Measurements from ENCODE around the gene ZNF33B.

Gene ZNF33B

GRCh38 chr10:42637648-42638054 is 719 bp downstream of the ZNF33B start:
- peak overlapping the region; percentile 92 for H3K4me3 Mint-ChIP-seq
- H3K27me3 Mint-ChIP-seq: no peaks in the 10 kb centered on the region
- H3K9me3 Mint-ChIP-seq: no peaks in the 10 kb centered on the region
- H3K4me1 Mint-ChIP-seq (ENCODE audit: low read depth): peaks cover 40% of the 10 kb centered on the region
- peak overlapping the region; percentile 98 for H3K27ac Mint-ChIP-seq
- no peak for DNase-seq
- peaks cover 47% of the 10 kb centered on the region for H3K36me3 Mint-ChIP-seq (ENCODE audit: low read depth)

- Mint-ChIP-seq H3K9me3 (no peaks in the 10 kb centered on the region), H3K27me3 (no peaks in the 10 kb centered on the region), H3K4me1 (ENCODE audit: low read depth) (peaks cover 42% of the 10 kb centered on the region), H3K36me3 (ENCODE audit: low read depth) (peaks cover 52% of the 10 kb centered on the region), H3K4me3 (peak overlapping the region; percentile 92), H3K27ac (peak overlapping the region; percentile 98)
- no peak for DNase-seq
Measured at GRCh38 chr10:42637142-42637541, 1.2 kb downstream of the ZNF33B start.

GRCh38 chr10:42635098-42635497 is 3.3 kb downstream of the ZNF33B start:
- Mint-ChIP-seq H3K4me1 (ENCODE audit: low read depth) (peaks cover 56% of the 10 kb centered on the region), H3K9me3 (no peaks in the 10 kb centered on the region), H3K27me3 (no peaks in the 10 kb centered on the region), H3K36me3 (ENCODE audit: low read depth) (peaks cover 71% of the 10 kb centered on the region), H3K27ac (no peak overlapping the region), H3K4me3 (no peak overlapping the region)
- no peak for DNase-seq

- Mint-ChIP-seq H3K4me1 (ENCODE audit: low read depth) (peaks cover 57% of the 10 kb centered on the region), H3K27me3 (no peaks in the 10 kb centered on the region), H3K36me3 (ENCODE audit: low read depth) (peaks cover 87% of the 10 kb centered on the region), H3K9me3 (no peaks in the 10 kb centered on the region), H3K27ac (no peak overlapping the region), H3K4me3 (no peak overlapping the region)
- no peak for DNase-seq
Measured at GRCh38 chr10:42632564-42632963, 5.8 kb downstream of the ZNF33B start.

GRCh38 chr10:42630537-42631134 is 7.7 kb downstream of the ZNF33B start:
- peaks cover 43% of the 10 kb centered on the region for H3K4me1 Mint-ChIP-seq (ENCODE audit: low read depth)
- no peak overlapping the region for H3K4me3 Mint-ChIP-seq
- no peaks in the 10 kb centered on the region for H3K27me3 Mint-ChIP-seq
- no peaks in the 10 kb centered on the region for H3K9me3 Mint-ChIP-seq
- DNase-seq: no peak
- peaks cover 91% of the 10 kb centered on the region for H3K36me3 Mint-ChIP-seq (ENCODE audit: low read depth)
- H3K27ac Mint-ChIP-seq: peak overlapping the region; percentile 42

- peaks cover 10% of the 10 kb centered on the region for H3K9me3 Mint-ChIP-seq
- no peak for DNase-seq
- H3K4me1 Mint-ChIP-seq (ENCODE audit: low read depth): peaks cover 25% of the 10 kb centered on the region
- H3K36me3 Mint-ChIP-seq (ENCODE audit: low read depth): peaks cover 93% of the 10 kb centered on the region
- H3K27ac Mint-ChIP-seq: peak overlapping the region; percentile 65
- H3K27me3 Mint-ChIP-seq: no peaks in the 10 kb centered on the region
- no peak overlapping the region for H3K4me3 Mint-ChIP-seq
Measured at GRCh38 chr10:42623929-42624328, 14.4 kb downstream of the ZNF33B start.

GRCh38 chr10:42618424-42618823 is 19.9 kb downstream of the ZNF33B start:
- peaks cover 30% of the 10 kb centered on the region for H3K4me1 Mint-ChIP-seq (ENCODE audit: low read depth)
- H3K9me3 Mint-ChIP-seq: peaks cover 11% of the 10 kb centered on the region
- no peak overlapping the region for H3K4me3 Mint-ChIP-seq
- H3K27ac Mint-ChIP-seq: no peak overlapping the region
- H3K36me3 Mint-ChIP-seq (ENCODE audit: low read depth): peaks cover 86% of the 10 kb centered on the region
- no peak for DNase-seq
- H3K27me3 Mint-ChIP-seq: no peaks in the 10 kb centered on the region

GRCh38 chr10:42615419-42615818 is 23.0 kb downstream of the ZNF33B start:
- no peak for DNase-seq
- Mint-ChIP-seq H3K9me3 (peaks cover 8% of the 10 kb centered on the region), H3K4me1 (ENCODE audit: low read depth) (peaks cover 21% of the 10 kb centered on the region), H3K4me3 (no peak overlapping the region), H3K27ac (no peak overlapping the region), H3K27me3 (no peaks in the 10 kb centered on the region), H3K36me3 (ENCODE audit: low read depth) (peaks cover 88% of the 10 kb centered on the region)

- no peaks in the 10 kb centered on the region for H3K27me3 Mint-ChIP-seq
- no peak overlapping the region for H3K27ac Mint-ChIP-seq
- H3K4me1 Mint-ChIP-seq (ENCODE audit: low read depth): peaks cover 12% of the 10 kb centered on the region
- peaks cover 98% of the 10 kb centered on the region for H3K36me3 Mint-ChIP-seq (ENCODE audit: low read depth)
- H3K9me3 Mint-ChIP-seq: peaks cover 25% of the 10 kb centered on the region
- no peak overlapping the region for H3K4me3 Mint-ChIP-seq
- DNase-seq: no peak
Measured at GRCh38 chr10:42609872-42610271, 28.5 kb downstream of the ZNF33B start.

- H3K27ac Mint-ChIP-seq: no peak overlapping the region
- no peaks in the 10 kb centered on the region for H3K27me3 Mint-ChIP-seq
- peaks cover 90% of the 10 kb centered on the region for H3K36me3 Mint-ChIP-seq (ENCODE audit: low read depth)
- no peak for DNase-seq
- H3K4me1 Mint-ChIP-seq (ENCODE audit: low read depth): no peaks in the 10 kb centered on the region
- H3K4me3 Mint-ChIP-seq: no peak overlapping the region
- peaks cover 68% of the 10 kb centered on the region for H3K9me3 Mint-ChIP-seq
Measured at GRCh38 chr10:42598249-42598873, 40.0 kb downstream of the ZNF33B start.

GRCh38 chr10:42596196-42596595 is 42.2 kb downstream of the ZNF33B start:
- no peaks in the 10 kb centered on the region for H3K27me3 Mint-ChIP-seq
- no peak overlapping the region for H3K4me3 Mint-ChIP-seq
- H3K4me1 Mint-ChIP-seq (ENCODE audit: low read depth): no peaks in the 10 kb centered on the region
- H3K27ac Mint-ChIP-seq: no peak overlapping the region
- no peak for DNase-seq
- peaks cover 91% of the 10 kb centered on the region for H3K36me3 Mint-ChIP-seq (ENCODE audit: low read depth)
- H3K9me3 Mint-ChIP-seq: peaks cover 74% of the 10 kb centered on the region

GRCh38 chr10:42594246-42594650 is 44.1 kb downstream of the ZNF33B start:
- no peak overlapping the region for H3K4me3 Mint-ChIP-seq
- H3K4me1 Mint-ChIP-seq (ENCODE audit: low read depth): no peaks in the 10 kb centered on the region
- no peaks in the 10 kb centered on the region for H3K27me3 Mint-ChIP-seq
- peaks cover 78% of the 10 kb centered on the region for H3K9me3 Mint-ChIP-seq
- H3K27ac Mint-ChIP-seq: no peak overlapping the region
- H3K36me3 Mint-ChIP-seq (ENCODE audit: low read depth): peaks cover 92% of the 10 kb centered on the region
- no peak for DNase-seq

- no peak overlapping the region for H3K4me3 Mint-ChIP-seq
- no peak for DNase-seq
- H3K4me1 Mint-ChIP-seq (ENCODE audit: low read depth): no peaks in the 10 kb centered on the region
- H3K9me3 Mint-ChIP-seq: peaks cover 79% of the 10 kb centered on the region
- no peak overlapping the region for H3K27ac Mint-ChIP-seq
- peaks cover 92% of the 10 kb centered on the region for H3K36me3 Mint-ChIP-seq (ENCODE audit: low read depth)
- no peaks in the 10 kb centered on the region for H3K27me3 Mint-ChIP-seq
Measured at GRCh38 chr10:42593284-42593683, 45.1 kb downstream of the ZNF33B start.

- no peak for DNase-seq
- no peak overlapping the region for H3K4me3 Mint-ChIP-seq
- no peaks in the 10 kb centered on the region for H3K4me1 Mint-ChIP-seq (ENCODE audit: low read depth)
- H3K27me3 Mint-ChIP-seq: no peaks in the 10 kb centered on the region
- no peak overlapping the region for H3K27ac Mint-ChIP-seq
- H3K36me3 Mint-ChIP-seq (ENCODE audit: low read depth): peaks cover 65% of the 10 kb centered on the region
- peaks cover 46% of the 10 kb centered on the region for H3K9me3 Mint-ChIP-seq
Measured at GRCh38 chr10:42583828-42584227, 54.5 kb downstream of the ZNF33B start.

- Mint-ChIP-seq H3K4me1 (ENCODE audit: low read depth) (peaks cover 2% of the 10 kb centered on the region), H3K4me3 (no peak overlapping the region), H3K9me3 (peaks cover 15% of the 10 kb centered on the region), H3K27me3 (peaks cover 5% of the 10 kb centered on the region), H3K27ac (no peak overlapping the region), H3K36me3 (ENCODE audit: low read depth) (peaks cover 17% of the 10 kb centered on the region)
- DNase-seq: no peak
Measured at GRCh38 chr10:42578019-42578418, 60.4 kb downstream of the ZNF33B start.
